Ectodermal cell (in vitro differentiated cells): ENCODE measurements around the gene NAPB.

ENCODE experiments used
- H3K27ac ChIP-seq: 2 replicates; pipeline ENCODE4 v1.7.0; 2013; ENCODE audit warnings: mild to moderate bottlenecking, low read depth, low read length; ENCODE audit not compliant: insufficient read depth, poor library complexity, severe bottlenecking
- H3K27me3 ChIP-seq: 2 replicates; pipeline ENCODE4 v1.7.0; 2013; ENCODE audit warnings: mild to moderate bottlenecking, low read length; ENCODE audit not compliant: insufficient read depth, control insufficient read depth, poor library complexity, severe bottlenecking
- H3K36me3 ChIP-seq: one replicate; pipeline ENCODE4 v1.7.0; 2013; ENCODE audit warnings: low read length; ENCODE audit not compliant: control insufficient read depth, insufficient read depth
- H3K4me1 ChIP-seq: one replicate; pipeline ENCODE4 v1.7.0; 2013; ENCODE audit warnings: low read length; ENCODE audit not compliant: control insufficient read depth, insufficient read depth
- H3K4me3 ChIP-seq: 2 replicates; pipeline ENCODE4 v1.7.0; 2013; ENCODE audit warnings: low read depth, low read length, control low read depth; ENCODE audit not compliant: insufficient read depth
- H3K9me3 ChIP-seq: 2 replicates; pipeline ENCODE4 v1.7.0; 2013; ENCODE audit warnings: mild to moderate bottlenecking, low read length, moderate library complexity; ENCODE audit not compliant: control insufficient read depth
- WGBS, 2 experiments: methylation state at CpG; one replicate each; pipeline ENCODE4 v1.1.7; 2013; ENCODE audit warnings: missing lambda C conversion rate in 2 of 2; 5-methylcytosine and 5-hydroxymethylcytosine counted together

Gene NAPB

DNA sequence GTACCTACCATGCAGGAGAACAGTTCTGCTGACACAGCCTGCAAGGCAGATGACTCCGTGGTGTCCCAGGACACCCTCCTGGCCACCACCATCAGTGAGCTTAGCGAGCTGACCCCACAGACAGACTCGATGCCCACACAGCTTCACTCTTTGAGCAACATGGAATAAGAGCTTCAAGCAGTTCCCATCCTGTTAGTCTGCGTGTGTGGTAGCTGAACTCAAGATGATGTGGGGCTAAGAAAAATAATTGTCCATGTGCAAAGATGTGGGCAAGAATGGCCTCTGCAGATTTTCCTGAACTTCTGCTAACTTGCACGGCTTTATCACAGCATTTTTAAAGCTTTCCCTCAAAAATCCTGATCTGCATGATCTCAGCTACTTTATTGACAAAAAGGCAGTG, 51.0 kb downstream of the NAPB start:
- Histone ChIP-seq H3K9me3 (no peaks in the 10 kb centered on the region), H3K4me3 (no peak overlapping the region), H3K27ac (no peak overlapping the region), H3K27me3 (no peaks in the 10 kb centered on the region), H3K36me3 (peaks cover 37% of the 10 kb centered on the region), H3K4me1 (no peaks in the 10 kb centered on the region)
- 95% methylated on average over 5 of the region's 5 CpGs for WGBS, 2 experiments

DNA sequence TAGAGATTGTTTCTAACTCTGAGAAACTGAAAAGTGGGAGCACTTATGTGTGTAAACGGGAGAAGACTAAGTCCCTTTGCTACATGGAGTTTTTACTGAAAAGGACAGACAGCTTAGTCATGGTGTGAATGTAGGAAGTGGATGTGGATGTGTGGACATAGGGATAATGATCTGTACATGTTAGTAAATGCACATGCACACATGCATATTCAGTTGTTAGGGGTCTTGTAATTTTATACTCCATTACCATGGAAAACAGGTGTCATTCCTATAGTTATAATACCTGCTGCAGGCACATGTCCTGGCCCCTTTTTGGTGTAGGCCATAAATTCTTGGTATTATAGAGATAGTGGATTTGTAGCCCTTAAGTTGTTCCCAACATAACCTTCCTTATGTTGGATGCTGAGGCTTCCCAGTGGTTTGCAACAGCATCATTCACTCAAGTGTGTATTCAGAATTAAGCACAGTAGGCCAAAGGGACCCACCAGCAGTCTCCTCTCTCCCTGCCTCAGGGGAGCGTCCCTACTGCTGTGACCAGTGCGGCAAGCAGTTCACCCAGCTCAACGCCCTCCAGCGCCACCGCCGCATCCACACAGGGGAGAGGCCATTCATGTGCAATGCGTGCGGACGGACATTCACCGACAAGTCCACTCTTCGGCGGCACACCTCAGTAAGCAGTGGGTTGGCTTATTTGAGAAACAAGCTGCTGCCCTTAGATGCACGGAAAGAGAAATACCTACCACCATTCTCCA, 52.0 kb downstream of the NAPB start:
- Histone ChIP-seq H3K27me3 (no peaks in the 10 kb centered on the region), H3K36me3 (peaks cover 37% of the 10 kb centered on the region), H3K9me3 (no peaks in the 10 kb centered on the region), H3K4me3 (no peak overlapping the region), H3K27ac (no peak overlapping the region), H3K4me1 (no peaks in the 10 kb centered on the region)
- WGBS, 2 experiments, result 96 to 97% methylated on average over 14 of the region's 14 CpGs

DNA sequence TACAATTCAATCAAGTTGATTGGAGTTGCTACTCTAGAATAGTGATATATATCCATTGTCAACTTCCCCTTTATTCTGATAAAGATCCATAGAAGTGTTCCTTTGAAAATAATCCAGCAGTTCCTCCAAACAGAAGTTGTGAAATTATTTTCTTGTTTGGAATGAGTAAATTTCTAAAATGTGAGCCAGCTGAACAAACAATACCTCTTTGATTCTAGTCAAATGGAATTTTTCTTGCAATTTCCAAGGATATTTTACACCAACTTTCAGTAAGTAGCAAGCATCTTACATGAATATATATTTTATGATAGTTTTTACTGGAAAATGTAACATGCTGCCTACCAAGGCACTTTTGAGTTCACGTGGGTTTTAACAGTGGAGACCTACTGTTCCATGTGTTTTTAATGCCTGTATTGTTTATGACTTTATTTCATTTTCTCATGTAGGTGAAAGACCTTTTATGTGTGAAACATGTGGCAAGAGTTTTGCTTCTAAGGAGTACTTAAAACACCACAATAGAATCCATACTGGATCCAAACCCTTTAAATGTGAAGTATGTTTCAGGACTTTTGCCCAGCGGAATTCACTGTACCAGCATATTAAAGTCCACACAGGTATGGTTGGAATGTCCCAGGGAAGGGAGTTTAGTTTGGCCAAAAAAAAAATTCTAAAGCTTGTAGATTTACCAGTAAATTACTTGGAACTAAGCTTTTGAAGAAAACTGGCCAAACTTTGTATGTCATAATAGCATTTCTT, 52.8 kb downstream of the NAPB start:
- Histone ChIP-seq H3K27me3 (no peaks in the 10 kb centered on the region), H3K27ac (no peak overlapping the region), H3K4me3 (no peak overlapping the region), H3K4me1 (no peaks in the 10 kb centered on the region), H3K36me3 (peaks cover 34% of the 10 kb centered on the region), H3K9me3 (no peaks in the 10 kb centered on the region)
- WGBS, 2 experiments, result 95 to 100% methylated on average over 1 to 2 of the region's 2 CpGs

DNA sequence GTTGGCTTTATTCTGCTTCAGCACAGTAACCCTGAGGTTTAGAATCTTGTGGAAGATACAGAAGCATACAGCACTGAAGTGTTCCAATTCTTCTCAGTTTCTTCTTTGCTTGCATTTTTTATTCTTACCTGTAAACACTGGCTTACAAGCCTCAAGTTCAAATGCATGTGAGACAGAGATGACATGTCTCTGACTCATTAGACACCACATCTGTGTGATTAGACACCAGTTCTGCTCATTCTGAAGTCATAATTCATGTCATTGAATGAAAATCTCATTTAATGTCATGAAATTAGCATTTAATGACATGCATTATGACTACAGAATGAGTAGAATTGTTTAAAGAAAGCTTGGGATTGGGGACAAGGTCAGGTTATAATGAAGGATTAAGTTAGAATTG, 53.5 kb downstream of the NAPB start:
- no peaks in the 10 kb centered on the region for H3K27me3 ChIP-seq
- H3K4me1 ChIP-seq, result no peaks in the 10 kb centered on the region
- peaks cover 31% of the 10 kb centered on the region for H3K36me3 ChIP-seq
- H3K27ac ChIP-seq, result no peak overlapping the region
- H3K9me3 ChIP-seq, result no peaks in the 10 kb centered on the region
- H3K4me3 ChIP-seq, result no peak overlapping the region

DNA sequence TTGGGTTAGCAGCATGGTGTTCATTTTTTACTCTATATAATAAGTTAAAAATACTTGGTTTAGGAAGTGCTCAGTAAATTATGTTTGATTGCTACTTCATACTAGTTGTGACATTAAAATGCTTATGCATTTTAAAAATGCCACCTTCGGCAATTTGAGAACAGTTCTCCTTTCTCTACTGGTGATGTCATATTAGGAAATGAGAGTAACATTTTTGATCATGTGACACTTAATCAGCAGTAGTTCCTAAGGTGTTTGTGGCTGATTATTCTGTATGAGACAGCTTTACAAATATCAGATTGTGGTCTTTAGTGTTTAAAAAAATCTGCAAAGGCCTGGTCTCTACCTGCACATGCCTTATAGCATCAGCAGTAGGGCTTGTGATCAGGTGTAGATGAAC, 54.9 kb downstream of the NAPB start:
- Histone ChIP-seq H3K27me3 (no peaks in the 10 kb centered on the region), H3K27ac (no peak overlapping the region), H3K4me3 (no peak overlapping the region), H3K4me1 (no peaks in the 10 kb centered on the region), H3K36me3 (peaks cover 28% of the 10 kb centered on the region), H3K9me3 (no peaks in the 10 kb centered on the region)
- WGBS, 2 experiments, result 96 to 100% methylated on average over 1 of the region's 1 CpG

DNA sequence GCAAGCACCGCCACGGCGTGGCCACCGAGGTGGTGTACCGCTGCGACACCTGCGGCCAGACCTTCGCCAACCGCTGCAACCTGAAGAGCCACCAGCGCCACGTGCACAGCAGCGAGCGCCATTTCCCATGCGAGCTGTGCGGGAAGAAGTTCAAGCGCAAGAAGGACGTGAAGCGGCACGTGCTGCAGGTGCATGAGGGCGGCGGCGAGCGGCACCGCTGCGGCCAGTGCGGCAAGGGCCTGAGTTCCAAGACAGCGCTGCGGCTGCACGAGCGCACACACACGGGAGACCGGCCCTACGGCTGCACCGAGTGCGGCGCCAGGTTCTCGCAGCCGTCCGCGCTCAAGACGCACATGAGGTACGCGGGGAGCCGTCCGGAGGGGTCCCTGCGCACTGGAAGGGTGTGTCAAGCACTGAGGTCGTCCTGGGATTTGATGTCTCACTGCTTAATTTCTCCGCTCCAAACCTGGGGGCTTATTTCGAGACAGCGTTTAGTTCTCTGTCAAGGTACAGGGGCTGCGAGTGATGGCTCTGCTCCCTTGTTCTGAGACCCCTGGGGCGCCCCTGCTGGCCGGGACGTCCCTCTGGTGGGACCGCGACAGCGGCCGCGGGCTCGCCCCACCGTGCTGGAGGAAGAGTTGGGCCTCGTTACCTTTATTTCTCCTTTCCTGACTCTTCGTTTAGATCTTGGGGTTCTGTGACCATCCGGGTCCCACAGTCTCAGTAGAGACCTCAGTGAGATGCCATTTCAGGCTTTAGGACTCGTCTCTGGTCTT, 55.7 kb downstream of the NAPB start:
- Histone ChIP-seq H3K9me3 (no peaks in the 10 kb centered on the region), H3K4me1 (peaks cover 5% of the 10 kb centered on the region), H3K27me3 (no peaks in the 10 kb centered on the region), H3K4me3 (no peak overlapping the region), H3K36me3 (peaks cover 21% of the 10 kb centered on the region), H3K27ac (no peak overlapping the region)
- 95 to 96% methylated on average over 65 of the region's 65 CpGs for WGBS, 2 experiments

DNA sequence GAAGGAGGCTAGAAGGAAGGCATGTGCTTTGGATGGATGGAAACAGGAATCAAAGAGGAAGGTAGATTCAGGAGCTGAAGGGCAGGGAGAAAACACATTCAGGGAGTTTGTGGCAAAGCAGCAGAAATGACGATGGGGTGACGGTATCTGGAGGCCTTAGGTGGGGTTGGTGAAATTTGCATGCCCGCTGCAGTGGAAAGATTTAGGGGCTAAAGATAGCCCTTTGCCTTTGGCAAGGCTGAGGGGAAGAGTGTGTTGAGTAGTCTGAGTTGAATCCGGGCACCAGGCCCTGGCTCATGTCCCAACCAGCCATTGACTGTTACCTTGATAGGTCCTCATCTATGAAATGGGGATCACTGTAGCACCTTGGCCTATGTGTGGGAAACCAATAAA, 58.0 kb downstream of the NAPB start:
- Histone ChIP-seq H3K9me3 (no peaks in the 10 kb centered on the region), H3K4me1 (peaks cover 5% of the 10 kb centered on the region), H3K27me3 (no peaks in the 10 kb centered on the region), H3K4me3 (peak overlapping the region; percentile 79), H3K36me3 (no peaks in the 10 kb centered on the region), H3K27ac (no peak overlapping the region)
- WGBS, 2 experiments, result 92 to 93% methylated on average over 4 of the region's 4 CpGs

DNA sequence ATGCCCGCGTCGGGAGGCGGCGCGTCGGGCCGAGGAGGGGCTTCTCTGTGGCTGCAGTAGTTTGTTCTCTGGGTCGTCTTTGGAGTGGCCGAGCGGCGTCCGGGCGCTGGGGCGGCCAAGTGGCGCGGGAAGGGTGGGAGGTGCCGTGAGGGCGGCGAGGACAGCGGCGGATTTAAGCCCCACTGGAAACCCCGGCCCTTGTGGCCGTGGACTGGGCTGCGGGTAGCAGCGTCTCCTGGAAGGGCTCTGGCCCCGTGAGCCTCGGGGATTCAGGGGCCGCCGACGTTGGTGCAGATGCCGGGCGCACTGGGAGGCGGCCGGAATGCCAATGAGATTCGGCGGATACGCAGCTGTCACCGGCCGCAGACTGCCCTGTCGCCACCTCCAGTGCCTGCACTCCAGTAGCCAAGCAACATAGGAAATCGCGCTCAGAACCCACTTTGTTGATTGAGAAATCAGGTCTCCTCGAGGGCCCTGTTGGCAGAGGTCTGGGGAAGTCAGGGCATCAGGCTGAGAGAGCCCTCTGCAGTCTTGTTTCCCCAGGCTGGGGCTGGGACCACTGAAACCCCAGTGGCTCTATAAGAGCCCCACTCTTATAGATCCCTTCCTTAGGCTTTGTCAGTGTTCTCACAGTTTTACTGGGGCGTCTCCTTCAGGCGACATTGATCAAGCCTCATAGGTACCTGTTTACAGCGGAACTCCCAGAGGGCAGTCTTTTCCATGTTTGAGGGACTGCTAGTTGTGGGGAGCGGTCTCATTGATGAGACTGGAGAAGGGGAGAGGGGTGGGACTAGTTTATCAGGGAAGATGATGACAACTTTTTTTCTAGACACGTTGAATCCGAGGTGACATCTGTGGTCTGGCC, 58.7 kb downstream of the NAPB start:
- H3K27me3 ChIP-seq, result no peaks in the 10 kb centered on the region
- peaks cover 5% of the 10 kb centered on the region for H3K4me1 ChIP-seq
- H3K36me3 ChIP-seq, result no peaks in the 10 kb centered on the region
- no peaks in the 10 kb centered on the region for H3K9me3 ChIP-seq
- peak overlapping the region; percentile 79 for H3K4me3 ChIP-seq
- WGBS, 2 experiments, result 7% methylated on average over 50 of the region's 50 CpGs
- peak overlapping the region; percentile 97 for H3K27ac ChIP-seq

DNA sequence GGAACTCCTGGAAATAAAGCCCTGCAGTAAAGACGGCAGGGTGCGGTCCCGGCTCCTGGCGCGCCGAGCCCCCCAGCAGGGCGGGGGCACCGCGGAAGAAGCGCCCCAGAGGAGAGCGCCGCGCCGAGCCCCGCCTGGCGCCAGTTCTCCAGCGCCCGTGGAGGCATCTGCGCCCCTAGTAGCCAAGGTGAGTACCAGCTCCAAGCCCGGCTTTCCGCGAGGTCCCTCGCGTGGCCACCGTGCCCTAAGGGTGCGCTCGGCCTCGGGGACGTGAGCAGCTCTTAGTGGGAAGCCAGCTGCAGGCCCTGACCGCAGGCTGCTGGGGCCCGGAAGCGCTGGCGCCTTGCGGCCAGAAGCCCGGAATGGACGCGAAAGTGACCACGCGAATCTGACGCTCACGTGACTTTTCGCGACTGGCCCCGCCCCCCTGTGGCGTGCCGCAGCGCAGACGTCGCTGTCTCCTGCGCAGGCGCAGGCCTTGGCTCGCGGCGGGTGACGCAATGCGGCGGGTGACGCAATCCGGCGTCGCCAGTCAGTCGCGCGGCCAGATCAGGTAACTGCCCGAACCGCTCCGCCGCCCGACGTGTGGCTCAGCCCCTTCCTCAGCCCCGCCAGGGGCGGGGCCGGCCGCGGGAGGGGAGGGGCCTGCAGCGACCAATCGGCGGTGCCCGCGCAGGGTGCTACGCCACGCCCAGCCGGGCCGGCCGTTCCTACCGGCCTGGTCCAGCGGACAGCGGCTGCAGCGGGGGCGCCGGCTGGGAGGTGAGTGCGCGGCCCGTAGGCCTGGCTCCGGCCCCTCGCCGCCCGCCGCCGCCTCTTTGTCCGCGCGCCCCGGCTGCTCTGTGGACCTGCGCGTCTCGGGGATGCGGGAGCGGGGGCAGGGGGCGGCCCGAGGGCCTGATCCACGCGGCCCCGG, 59.6 kb downstream of the NAPB start, which contains the start of gene GZF1:
Gene GZF1, plus strand, starts transcription at position 707 of the 916 bp plus-strand sequence. CDS start 2,202 bp downstream, outside the sequence.
- no peaks in the 10 kb centered on the region for H3K27me3 ChIP-seq
- H3K27ac ChIP-seq, result peak within 1 kb of the TSS; percentile 97
- peak within 1 kb of the TSS; percentile 89 for H3K4me3 ChIP-seq
- peaks cover 7% of the 10 kb centered on the region for H3K4me1 ChIP-seq
- WGBS, 2 experiments, result 0% methylated on average over 114 of the region's 114 CpGs
- no peaks in the 10 kb centered on the region for H3K9me3 ChIP-seq
- H3K36me3 ChIP-seq, result no peaks in the 10 kb centered on the region
